ENCODE results near the gene PARVB. TPM values are rescaled to one million over a fixed set of nuclear protein-coding genes. Genes with fewer than 3 reads are reported as not detected.

Gene PARVB
- total and polyA plus RNA-seq, 2 donors (not counting 3 experiments of a cell fraction or from before 2014, with no cell fraction given) = 155 to 162 TPM

DNA sequence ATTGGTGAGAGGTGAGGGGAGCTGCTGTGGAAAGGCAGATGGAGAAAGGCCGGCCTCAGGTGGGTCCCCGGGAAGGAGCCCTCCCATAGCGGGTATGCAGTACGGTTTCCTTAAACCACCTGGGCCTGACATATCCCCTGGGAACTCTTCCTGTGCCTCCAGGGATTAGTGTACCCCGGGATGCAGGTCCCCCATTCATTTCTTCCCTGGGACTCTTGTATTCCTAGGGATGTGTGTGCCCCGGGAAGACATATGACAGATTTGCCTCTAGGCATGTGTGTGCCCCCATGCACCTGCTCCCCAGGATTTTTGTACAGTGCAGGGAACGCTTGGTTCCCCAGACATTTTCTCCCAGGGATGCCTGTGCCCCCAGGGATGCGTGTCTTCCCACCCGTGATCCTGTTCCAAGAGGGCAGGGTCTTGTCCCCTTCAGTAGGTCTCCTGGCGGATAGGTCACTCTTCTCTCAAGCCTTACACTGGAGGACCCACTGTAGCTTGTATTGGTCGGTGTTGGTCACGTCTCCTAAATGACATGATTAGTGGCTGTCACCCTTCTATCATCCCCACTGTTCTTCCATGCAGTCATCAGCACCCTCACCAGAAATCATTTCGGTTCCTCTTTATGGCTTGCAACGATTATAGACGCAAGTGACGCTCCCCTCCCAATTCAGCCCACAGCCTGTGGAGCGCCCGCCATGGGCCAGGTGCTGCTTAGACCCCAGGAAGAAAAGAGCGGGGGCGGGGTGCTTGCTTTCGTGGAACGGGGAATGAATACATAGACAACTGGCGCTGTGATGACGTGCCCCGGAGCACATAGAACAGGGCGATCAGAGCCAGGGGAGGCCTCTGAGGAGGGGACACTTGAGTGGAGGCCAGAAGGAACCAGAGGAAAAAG lies 1.3 kb downstream of the PARVB start:
- H3K4me3 ChIP-seq (replicated peaks in 1 of 3; ENCODE audit: insufficient read depth in 1 of 3, low read depth in 1 of 3, low read length in 3 of 3) = peak overlapping the region; percentile 21 to 68 (median 66)
- peak overlapping the region; percentile 92 for H3K4me2 ChIP-seq (ENCODE audit: insufficient read depth, low read length)
- H3K36me3 ChIP-seq (ENCODE audit: control insufficient read depth in 2 of 2, extremely low read depth in 1 of 2, insufficient read depth in 2 of 2, low read length in 2 of 2) = no peaks in the 10 kb centered on the region
- dilution Hi-C loops (cut with MboI; ENCODE audit: extremely low pct_ligation_motif_present, low sequenced_read_pairs) = no loop called here
- H4K20me1 ChIP-seq (replicated peaks; ENCODE audit: control insufficient read depth, extremely low read depth, insufficient read depth, low read length) = no peaks in the 10 kb centered on the region
- no peak for TF ChIP-seq EZH2 (IDR thresholded peaks at IDR 0.05; ENCODE audit: borderline replicate concordance, low read depth, low read length, severe bottlenecking)
- TF ChIP-seq, protein P1, sequence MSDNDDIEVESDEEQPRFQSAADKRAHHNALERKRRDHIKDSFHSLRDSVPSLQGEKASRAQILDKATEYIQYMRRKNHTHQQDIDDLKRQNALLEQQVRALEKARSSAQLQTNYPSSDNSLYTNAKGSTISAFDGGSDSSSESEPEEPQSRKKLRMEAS (IDR thresholded peaks at IDR 0.05; ENCODE audit: insufficient read depth, insufficient read length) = no peak
- TF ChIP-seq POLR2AphosphoS5 (IDR thresholded peaks at IDR 0.05; ENCODE audit: insufficient read depth, low read depth, low read length) = no peak
- no peak for TF ChIP-seq FOS (IDR thresholded peaks at IDR 0.05; ENCODE audit: borderline replicate concordance, insufficient read depth, low read length)
- no peak for TF ChIP-seq POLR2A (IDR thresholded peaks at IDR 0.05; ENCODE audit: low read depth, low read length)
- TF ChIP-seq GATA2 (IDR thresholded peaks at IDR 0.05; ENCODE audit: insufficient read depth, insufficient read length, low read depth, low read length) = no peak
- no peaks in the 10 kb centered on the region for H3K9me3 ChIP-seq (replicated peaks; ENCODE audit: control insufficient read depth, insufficient read depth, low read length)
- FAIRE-seq = peak; percentile 28
- H2AFZ ChIP-seq (ENCODE audit: low read depth, low read length) = no peak overlapping the region
- no peaks in the 10 kb centered on the region for H3K9me1 ChIP-seq (replicated peaks; ENCODE audit: control insufficient read depth, extremely low read depth, insufficient read depth, low read length)
- H3K27ac ChIP-seq (ENCODE audit: insufficient read depth, low read depth, low read length) = peak overlapping the region; percentile 99
- H3K79me2 ChIP-seq (ENCODE audit: control insufficient read depth, insufficient read depth, low read length) = peaks cover 64% of the 10 kb centered on the region
- CTCF ChIA-PET = interaction anchor here (1.6 to 3.3 kb wide), 5 partner anchors 22 to 61 kb away, joined by 4 to 24 read pairs (median 11); no protein-coding TSS in a partner anchor
- H3K9ac ChIP-seq (replicated peaks; ENCODE audit: extremely low read depth, insufficient read depth, low read length) = peak overlapping the region; percentile 75
- POLR2A ChIA-PET = no interaction called here
- TSS peak; percentile 9 for BruUV-seq (replicated peaks)
- H3K27me3 ChIP-seq (ENCODE audit: control insufficient read depth in 2 of 2, insufficient read depth in 2 of 2, low read length in 2 of 2) = no peaks in the 10 kb centered on the region
- peak; percentile 21 for DNase-seq (ENCODE audit: low read depth, low spot score)
- intact Hi-C loops (cut with micrococcal nuclease) = loop anchor here (1.0 to 10.0 kb wide), 3 partner anchors 42 to 1289 kb away; no protein-coding TSS in a partner anchor
- H3K4me1 ChIP-seq (ENCODE audit: control insufficient read depth, extremely low read depth, insufficient read depth, low read length) = peaks cover 65% of the 10 kb centered on the region

Data from endothelial cell of umbilical vein (primary cell).